Left hindlimb (tissue), 1 donor: Measurements from ENCODE around the gene PEX5.
A peak's percentile ranks its signal among the peaks of the same experiment; 100 is the strongest.
"Not testable (repeated sequence)": the region's sequence is repeated elsewhere in the genome, so short reads cannot be mapped to it uniquely, and the experiment has no call there.

ENCODE experiments used
- DNase-seq: peaks from one replicate; pipeline ENCODE4 v3.0.0-alpha.2; 2018

The PEX5 gene

DNA sequence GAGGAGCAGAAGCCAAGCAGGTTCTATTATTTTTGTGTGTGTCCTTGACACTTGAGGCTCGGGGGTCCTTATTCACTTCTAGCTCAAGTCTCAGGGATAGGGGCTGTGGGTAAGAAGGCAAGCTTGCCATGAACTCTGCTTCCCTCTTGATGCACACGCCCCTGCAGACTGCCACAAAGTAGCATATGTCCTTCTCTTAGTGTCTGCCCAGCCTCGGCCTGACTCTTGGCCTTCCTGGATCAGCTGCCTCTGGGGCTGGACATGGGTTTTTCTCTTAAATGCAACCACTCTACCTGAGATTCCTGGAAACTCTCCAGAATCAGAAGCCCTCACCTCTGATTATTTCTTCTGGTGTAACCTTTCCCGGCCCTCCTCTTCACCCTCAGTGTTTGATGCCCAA, 28.2 kb upstream of the PEX5 start:
- DNase-seq = no peak

DNA sequence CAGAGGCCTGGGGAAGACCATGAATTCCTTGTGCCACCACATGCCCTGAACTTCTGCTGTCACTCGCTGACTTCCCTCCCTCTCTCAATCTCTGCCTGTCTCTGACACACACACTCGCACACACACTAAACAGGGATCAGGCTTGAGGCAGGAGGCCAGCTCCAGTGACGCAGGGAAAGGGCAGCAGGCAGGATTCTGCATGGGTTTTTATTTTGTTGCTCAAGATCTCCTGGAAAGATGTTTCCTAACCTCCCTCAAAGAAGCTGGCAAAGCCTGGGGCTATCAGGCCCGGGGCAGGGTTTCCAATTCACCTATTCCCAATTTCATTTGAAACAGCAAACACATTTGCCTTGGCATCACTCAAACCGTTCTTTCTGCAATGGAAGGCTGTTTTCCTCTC, 27.7 kb upstream of the PEX5 start:
- DNase-seq = no peak

DNA sequence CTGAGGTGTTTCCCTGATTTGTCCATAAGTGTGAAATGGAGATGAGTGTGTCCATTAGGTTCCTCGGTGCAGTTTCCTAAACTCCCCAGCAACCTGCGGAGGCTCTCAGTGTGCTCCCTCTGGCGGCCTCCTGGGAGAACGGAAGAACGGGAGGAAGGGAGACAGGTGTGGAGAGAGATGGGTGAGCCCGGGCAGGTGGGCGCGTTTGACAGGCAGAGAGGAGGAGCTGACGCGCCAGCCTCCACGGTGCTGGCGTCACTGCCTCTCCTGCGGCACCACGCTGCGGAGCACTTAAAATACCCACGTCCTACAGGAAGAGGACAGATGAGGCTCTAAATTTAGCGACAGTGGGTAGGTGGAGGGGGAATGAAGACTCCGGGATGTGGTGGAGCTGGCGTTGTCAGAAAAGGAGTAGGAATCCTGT, 26.8 kb upstream of the PEX5 start:
- no peak for DNase-seq

DNA sequence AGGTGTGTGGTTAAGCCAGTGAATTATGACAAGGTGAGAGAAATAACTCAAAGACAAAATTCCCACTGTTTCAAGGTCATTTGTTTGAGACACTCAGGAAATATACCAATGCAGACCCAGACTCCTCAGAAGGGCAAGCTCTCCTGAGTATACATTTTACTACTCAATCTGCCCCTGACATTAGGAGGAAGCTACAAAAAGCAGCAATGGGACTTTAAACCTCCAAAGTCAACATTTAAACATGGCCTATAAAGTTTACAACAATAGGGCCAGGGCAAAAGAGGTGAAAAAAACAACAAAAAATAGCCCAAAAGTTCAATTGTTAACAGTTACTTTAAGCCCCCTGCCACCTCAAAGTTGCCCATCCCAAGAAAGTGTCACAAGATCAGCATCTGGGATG, 19.5 kb upstream of the PEX5 start:
- DNase-seq = no peak

DNA sequence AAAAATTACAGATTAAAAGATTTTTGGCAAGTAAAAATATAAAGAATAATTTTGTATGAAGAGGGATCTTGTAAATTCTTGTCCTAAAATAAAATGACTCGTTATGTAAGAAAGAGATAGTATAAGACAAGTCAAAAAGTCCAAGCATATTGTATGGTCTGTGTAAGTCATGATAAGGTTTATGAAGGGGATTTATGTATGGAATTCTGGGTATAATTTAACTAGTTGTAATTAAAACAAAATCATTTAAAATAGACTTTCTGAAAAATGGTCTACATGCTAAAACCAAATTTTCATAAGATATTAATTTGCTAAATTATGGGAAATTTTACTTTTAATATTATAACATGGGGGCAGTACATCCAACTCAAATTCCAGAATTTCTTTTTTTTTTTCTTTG, 17.6 kb upstream of the PEX5 start:
- no peak for DNase-seq

DNA sequence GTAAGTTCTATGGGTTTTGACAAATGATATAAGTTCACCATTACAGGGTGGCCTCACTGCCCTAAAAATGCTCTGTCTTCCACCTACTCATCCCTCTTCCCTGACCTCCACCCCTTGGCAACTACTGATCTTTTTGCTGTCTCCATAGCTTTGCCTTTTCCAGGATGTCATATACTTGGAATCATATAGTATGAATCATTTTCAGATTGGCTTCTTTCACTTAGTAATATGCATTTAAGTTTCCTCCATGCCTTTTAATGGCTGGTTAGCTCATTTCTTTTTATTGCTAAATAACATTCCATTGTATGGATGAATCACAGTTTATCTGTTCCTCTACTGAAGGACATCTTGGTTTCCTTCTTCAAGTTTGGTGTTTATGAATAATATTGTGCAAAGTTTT, 14.0 kb upstream of the PEX5 start:
- DNase-seq = no peak

DNA sequence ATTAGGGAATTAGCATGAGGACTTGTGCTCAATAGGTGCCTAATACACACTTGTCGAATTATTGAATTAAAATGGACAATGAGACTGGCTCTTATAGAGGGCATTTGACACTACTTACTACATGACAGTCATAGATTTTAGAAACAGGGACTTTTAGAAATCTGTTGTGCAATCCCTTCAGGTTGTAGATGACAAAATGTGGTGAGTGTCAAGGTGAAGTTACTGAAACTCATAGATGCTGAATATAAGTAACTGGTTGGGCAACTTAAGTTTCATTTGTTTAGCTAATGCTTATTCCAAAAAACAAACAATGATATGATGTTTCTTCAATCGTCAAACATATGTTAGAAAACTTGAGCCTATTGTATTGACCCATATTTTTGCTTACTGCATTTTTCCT, 12.9 kb upstream of the PEX5 start:
- DNase-seq = no peak

DNA sequence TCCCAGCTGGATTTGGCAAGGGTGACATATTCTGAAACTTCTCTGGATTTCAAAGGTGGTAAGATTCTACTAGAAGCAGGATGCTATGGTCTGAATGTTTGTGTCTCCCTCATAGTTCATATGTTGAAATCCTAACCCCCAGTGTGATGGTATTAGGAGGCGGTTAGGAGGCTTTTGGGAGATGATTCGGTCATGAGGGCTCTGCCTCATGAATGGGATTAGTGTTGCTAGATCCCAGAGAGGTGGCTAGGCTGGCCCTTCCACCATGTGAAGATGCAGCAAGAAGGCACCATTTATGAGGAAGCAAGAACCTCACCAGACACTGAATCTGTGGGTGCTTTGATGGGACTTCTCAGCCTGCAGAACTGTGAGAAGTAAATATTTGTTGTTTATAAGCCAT, 11.0 kb upstream of the PEX5 start:
- no peak for DNase-seq

DNA sequence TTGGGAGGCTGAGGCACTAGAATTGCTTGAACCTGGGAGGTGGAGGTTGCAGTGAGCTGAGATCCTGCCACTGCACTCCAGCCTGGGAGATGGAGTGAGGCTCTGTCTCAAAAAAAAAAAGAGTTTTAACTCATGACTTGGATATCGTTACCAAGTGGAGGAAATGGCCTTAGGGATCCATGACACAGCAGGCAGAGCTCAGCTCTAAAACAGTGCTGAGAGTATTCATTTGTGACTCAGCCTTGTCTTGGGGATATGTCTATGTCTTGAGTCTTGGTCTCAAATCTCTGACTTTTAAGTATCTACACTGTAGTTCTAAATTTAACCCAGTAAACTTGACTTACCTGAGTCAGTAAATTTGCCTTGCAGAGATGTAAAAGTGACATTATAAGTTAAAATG, 8.8 kb upstream of the PEX5 start:
- DNase-seq = no peak

DNA sequence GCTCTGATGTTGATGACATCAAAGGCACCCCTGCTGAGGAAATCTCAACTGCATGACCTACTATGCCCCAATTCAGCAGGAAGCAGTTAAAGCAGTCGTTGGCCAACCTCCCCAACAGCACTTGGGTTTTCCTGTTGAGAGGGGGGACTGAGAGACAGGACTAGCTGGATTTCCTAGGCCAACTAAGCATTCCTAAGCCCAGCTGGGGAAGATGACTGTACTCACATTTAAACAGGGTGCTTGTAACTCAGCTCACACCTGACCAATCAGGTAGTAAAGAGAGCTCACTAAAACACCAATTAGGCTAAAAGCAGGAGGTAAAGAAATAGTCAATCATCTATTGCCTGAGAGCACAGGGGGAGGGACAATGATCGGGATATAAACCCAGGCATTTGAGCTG, 3.4 kb upstream of the PEX5 start:
- not testable (repeated sequence) for DNase-seq

DNA sequence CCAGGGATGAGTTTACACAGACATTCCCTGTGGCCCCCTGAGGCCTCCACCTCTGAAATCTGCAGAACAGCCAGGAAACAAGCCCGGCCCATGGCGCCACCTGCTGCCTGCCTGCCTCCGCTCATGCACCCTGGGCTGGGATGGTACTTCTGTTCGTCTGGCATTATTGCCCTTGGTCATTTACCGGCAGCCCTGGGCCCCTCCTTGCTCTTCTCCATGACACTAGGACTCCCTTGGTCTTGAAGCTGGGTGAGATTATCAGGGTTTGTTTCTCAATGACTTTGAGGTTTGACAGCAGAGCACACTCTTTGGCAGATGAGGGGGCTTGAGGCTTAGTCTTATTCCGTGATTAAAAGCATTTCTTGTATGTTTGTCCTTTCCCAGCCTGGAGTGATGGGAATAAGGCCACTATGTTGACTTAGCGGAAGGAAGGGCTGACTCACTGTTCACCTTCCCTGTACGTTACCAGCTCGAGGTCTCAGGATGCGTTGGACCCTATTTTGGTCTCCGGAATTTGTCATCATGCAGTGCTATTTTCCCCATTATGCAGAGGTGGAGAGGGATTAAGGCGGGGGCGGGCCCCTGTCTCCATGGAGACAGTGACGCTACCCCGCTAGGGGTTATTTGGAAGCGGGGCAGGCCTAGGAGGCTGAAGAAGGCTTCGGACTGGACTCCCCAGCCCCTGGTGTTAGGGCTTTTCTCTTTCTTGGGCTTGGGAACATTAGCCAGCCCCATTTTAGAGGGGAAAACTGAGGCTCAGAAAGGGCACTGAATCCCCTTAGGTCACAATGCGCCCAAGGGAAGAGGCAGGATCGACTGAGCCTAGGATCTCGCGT, 706 bp upstream of the PEX5 start:
- peak; percentile 70 for DNase-seq

DNA sequence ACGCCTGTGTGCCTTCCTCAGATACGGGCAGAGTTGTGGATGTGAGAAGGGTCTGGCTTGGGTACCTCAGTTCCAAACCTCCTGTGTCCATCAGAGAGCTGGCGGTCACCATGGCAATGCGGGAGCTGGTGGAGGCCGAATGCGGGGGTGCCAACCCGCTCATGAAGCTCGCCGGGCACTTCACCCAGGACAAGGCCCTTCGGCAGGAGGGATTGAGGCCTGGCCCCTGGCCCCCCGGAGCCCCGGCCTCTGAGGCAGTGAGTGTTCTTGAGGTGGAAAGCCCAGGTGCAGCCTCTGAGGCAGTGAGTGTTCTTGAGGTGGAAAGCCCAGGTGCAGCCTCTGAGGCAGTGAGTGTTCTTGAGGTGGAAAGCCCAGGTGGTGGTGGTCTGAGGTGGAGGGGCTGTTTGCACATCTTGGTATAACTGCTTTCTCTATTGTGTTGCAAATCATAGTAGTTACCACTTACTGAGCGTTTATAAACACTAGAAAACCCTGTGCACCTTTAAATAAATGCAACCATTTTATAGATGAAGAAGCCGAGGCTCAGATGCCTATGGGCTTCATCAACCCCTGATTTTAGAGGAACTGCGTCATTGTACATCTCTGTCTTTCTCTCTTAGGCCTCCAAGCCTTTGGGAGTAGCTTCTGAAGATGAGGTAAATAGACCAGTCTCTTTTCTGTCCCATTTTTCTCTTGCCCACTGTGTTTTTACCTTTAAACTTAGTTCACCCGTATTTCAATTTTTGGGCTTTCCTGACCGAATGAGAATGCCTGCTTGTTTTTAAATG, 976 bp downstream of the PEX5 start:
- peak; percentile 56 for DNase-seq

DNA sequence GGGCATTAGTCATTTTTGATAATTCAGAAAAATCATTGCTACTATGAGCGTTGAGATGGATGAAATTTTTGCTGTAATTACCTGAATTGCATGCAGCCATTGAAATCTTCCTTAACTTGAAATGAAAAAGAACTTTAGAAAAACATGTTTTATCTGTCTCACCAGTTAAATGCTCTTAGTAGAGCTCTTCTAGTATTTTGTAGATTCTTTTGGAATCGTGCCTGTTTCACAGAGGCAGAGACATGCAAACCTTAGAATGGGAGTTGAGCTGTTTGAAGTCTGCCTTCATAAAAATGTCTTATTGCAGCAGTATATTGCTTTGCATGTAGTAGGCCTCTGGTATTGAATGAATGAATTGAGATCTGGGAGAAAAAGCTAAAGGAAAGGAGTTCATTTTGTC, 4.2 kb downstream of the PEX5 start:
- DNase-seq = no peak

DNA sequence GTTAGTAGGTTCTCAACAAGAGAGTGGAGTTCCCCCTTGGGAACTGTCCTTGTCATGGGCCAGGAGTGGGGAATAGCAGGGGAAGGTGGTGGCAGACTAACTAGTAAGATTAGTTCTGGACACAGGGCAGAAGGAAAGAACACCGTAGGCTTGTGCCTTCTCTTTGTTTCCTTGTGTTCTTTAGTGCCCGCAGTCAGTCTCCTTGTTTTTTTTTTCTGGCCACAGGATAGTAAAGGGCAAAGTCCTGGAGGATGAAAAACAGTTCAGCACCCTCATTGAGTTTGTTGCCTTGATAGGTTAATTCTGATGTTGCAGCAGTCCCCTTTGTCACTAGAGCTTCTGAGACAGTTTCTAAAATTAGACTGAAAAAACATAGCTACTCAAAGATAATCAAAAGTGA, 8.4 kb downstream of the PEX5 start:
- no peak for DNase-seq

DNA sequence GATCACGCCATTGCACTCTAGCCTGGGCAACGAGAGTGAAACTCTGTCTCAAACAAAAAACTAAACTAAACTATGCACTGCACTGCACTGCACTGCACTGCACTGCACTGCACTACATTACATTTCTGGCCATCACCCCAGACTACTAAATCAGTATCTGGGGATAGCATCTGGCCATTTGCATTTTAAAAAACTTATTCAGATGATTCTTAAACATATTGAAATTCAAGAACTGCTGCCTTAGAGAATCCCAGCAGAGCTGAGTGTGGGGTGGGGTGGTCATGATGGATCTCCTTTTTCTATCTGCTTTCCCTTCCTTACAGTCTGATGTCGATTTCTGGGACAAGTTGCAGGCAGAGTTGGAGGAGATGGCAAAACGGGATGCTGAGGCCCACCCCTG, 13.6 kb downstream of the PEX5 start:
- DNase-seq = no peak

DNA sequence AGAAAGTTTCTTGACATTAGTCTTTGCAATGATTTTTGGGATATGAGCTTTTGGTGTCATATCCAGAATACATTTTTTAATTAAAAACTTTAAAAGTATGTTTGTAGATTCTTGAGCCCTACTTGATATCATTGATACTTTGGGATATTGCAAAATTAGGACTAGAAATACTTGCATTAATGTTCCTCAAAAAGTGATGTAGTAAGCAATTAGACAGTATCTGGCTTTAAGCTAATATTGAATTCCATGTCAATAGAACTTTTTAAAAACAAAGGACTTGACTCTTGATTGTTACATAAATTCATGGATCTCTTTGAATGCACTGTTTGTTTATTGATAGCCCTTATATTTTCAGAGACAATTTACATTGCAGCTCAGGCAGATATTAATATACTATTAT, 15.6 kb downstream of the PEX5 start:
- no peak for DNase-seq

DNA sequence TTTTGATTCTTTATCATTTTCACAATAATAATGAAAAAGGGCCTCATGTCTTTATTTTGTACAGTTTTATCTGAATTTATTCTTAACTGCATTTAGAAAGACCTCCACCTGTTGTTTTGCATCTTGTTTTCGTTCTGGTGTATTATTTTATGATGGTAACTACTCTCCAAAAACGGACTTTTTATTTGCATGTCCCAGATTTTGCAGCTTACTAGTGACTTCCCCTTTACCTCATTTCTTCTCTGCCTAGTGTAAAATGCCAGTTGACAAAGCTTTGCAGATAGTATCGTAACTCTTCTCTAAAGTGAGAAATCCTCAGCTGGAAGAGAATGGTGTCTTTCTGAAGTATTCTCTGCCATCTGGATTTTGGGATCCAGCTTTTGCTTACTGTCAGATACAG, 17.2 kb downstream of the PEX5 start:
- DNase-seq = no peak

DNA sequence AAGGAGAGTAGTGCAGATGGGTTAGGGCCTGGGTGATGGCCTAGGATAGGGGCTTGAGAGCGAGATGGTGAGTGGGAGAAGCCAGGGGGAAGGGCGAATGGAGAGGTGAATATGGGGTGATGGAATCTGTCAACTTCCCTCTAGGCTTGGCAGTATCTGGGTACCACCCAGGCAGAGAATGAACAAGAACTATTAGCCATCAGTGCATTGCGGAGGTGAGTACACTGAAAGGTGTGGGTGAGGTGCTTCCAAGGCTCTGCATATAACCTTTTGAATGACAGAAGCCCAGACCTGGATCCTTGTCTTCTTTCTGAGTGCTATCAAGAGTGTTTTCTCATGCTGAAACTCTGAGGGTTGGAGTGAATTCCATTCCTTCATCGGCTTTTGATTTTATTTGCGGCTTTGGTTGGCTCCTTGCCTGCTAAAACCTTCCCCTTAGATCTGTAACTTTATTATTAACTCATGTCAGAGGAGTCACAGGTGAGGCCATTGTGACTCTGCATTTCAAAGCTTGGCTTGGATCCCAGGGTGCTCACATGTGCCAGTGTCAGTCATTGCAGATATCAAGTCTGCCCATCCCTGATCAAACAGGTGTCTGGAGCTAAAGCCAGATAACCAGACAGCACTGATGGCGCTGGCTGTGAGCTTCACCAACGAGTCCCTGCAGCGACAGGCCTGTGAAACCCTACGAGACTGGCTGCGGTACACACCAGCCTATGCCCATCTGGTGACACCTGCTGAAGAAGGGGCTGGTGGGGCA, 18.6 kb downstream of the PEX5 start:
- no peak for DNase-seq

DNA sequence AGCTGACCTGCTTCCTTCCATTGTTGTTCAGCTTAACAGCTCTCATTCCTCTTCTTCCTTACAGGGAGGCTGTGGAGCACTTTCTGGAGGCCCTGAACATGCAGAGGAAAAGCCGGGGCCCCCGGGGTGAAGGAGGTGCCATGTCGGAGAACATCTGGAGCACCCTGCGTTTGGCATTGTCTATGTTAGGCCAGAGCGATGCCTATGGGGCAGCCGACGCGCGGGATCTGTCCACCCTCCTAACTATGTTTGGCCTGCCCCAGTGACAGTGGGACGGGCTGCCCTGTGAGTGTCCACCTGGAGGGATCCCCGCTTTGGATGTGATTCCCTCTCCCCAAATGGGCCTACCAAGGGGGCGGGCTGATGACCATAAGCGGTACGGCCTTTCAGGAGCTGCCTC, 20.5 kb downstream of the PEX5 start:
- DNase-seq = no peak

DNA sequence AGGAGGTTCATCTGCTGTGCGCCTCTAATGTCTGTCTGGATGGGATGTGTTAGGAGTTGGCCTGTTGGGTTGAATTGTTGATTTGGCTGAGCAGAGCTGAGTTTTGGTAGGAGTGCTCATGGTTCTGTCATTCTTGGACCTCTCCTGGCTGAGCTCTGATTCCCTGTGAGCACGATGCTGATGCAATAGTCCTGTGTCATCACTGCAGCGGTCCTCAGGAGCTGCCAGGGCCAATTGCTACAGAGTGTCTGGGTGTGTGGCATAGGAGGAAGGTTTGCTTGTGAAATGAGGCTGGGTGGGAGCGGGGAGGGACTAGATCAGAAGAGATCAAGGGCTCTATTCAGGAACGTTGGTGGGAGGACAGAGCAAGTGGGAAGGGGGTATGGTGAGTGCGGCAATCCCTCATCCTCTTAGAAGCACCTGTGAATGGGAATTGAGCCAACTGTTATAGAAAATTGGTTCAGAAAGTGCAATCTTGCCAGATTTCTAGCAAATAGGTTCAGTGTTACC, 21.2 kb downstream of the PEX5 start:
- no peak for DNase-seq

DNA sequence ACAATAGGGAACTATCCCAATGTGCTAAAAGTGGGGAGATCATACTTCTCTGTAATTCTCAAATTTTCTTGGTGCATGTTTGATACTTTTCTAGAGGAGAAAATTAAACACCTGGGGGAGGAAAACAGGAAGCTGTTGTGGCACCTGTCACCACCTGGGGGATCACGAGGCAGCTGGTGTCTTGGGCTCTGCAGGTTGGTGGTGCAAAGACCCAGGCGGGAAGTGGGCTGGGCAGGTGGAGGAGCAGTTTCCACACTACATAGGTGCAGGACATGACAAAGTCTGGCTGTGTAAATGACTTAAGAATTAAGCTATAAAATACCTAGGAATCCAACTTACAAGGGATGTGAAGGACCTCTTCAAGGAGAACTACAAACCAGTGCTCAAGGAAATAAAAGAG, 23.2 kb downstream of the PEX5 start:
- DNase-seq = no peak

DNA sequence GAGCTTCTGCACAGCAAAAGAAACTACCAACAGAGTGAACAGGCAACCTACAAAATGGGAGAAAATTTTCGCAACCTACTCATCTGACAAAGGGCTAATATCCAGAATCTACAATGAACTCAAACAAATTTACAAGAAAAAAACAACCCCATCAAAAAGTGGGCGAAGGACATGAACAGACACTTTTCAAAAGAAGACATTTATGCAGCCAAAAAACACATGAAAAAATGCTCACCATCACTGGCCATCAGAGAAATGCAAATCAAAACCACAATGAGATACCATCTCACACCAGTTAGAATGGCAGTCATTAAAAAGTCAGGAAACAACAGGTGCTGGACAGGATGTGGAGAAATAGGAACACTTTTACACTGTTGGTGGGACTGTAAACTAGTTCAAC, 24.3 kb downstream of the PEX5 start:
- DNase-seq = not testable (repeated sequence)

DNA sequence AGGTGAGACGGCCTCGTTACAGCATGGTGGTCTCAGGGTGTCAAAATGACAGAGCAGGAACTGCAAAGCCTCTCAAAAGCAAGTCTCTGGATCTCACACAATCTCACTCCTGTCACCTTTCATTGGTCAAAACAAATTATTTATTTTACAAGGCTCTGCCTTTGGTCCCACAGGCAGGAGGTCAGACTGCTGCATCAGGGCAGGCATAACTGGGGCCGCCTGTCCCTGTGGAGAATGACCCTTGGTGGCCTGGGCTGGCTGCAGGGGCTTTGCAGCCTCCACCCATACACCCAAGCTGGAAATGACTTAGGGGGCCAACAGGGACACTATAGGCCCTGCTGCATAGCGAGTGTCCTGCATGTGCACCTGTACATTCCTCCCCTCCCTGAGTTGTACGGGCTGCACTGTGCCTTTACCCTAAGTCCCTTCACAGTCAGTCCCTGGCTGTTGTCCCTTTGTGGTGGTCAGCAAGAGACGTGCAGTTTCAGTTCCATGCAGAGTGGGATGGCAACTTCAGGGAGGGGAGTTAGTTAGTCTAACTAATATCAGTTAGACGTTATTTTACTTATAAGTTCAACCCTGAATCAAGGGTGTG, 28.1 kb downstream of the PEX5 start:
- DNase-seq = no peak
